NCI-H1930 (cell line): ENCODE measurements around the gene ZNF324B.
A peak's percentile ranks its signal among the peaks of the same experiment; 100 is the strongest.
"Not testable (repeated sequence)": the region's sequence is repeated elsewhere in the genome, so short reads cannot be mapped to it uniquely, and the experiment has no call there.

Experiments used
- DNase-seq, 2 experiments: peaks; one replicate each; lab custom pipeline; 2025; lab: John Stamatoyannopoulos, UW

The ZNF324B gene

GRCh38 chr19:58480481-58480830 lies 29.0 kb downstream of the ZNF324B start:
- no peak for DNase-seq

- no peak for DNase-seq
Measured at GRCh38 chr19:58480831-58481230, 29.4 kb downstream of the ZNF324B start.

- no peak for DNase-seq
Measured at GRCh38 chr19:58482372-58482771, 30.9 kb downstream of the ZNF324B start.

GRCh38 chr19:58483776-58484175 lies 32.4 kb downstream of the ZNF324B start:
- DNase-seq: no peak

- DNase-seq: not testable (repeated sequence)
Measured at GRCh38 chr19:58484349-58484748, 32.9 kb downstream of the ZNF324B start.

- no peak for DNase-seq
Measured at GRCh38 chr19:58491393-58491792, 40.0 kb downstream of the ZNF324B start.

- no peak for DNase-seq
Measured at GRCh38 chr19:58492265-58492664, 40.8 kb downstream of the ZNF324B start.

- no peak for DNase-seq
Measured at GRCh38 chr19:58497634-58498170, 46.3 kb downstream of the ZNF324B start.

GRCh38 chr19:58498316-58499020 lies 47.0 kb downstream of the ZNF324B start:
- DNase-seq: no peak

GRCh38 chr19:58499021-58499927 lies 47.9 kb downstream of the ZNF324B start:
- DNase-seq: peak; percentile 99 to 100

GRCh38 chr19:58500242-58500641 lies 48.8 kb downstream of the ZNF324B start:
- DNase-seq: no peak
